GM18505 (cell line): ENCODE data around the gene PSAPL1.

ENCODE experiments used
- ATAC-seq: cut with Tn5 transposase; IDR thresholded peaks from one replicate; pipeline ENCODE4 v1.9.1; 2021; ENCODE audit not compliant: unreplicated experiment
- POLR2A ChIP-seq: IDR thresholded peaks from 4 replicates; pipeline ENCODE4 v1.6.1; 2011; ENCODE audit warnings: borderline replicate concordance; ENCODE audit not compliant: insufficient read depth, insufficient read length; ENCODE audit errors: extremely low read depth

Gene PSAPL1, protein sequence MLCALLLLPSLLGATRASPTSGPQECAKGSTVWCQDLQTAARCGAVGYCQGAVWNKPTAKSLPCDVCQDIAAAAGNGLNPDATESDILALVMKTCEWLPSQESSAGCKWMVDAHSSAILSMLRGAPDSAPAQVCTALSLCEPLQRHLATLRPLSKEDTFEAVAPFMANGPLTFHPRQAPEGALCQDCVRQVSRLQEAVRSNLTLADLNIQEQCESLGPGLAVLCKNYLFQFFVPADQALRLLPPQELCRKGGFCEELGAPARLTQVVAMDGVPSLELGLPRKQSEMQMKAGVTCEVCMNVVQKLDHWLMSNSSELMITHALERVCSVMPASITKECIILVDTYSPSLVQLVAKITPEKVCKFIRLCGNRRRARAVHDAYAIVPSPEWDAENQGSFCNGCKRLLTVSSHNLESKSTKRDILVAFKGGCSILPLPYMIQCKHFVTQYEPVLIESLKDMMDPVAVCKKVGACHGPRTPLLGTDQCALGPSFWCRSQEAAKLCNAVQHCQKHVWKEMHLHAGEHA

DNA sequence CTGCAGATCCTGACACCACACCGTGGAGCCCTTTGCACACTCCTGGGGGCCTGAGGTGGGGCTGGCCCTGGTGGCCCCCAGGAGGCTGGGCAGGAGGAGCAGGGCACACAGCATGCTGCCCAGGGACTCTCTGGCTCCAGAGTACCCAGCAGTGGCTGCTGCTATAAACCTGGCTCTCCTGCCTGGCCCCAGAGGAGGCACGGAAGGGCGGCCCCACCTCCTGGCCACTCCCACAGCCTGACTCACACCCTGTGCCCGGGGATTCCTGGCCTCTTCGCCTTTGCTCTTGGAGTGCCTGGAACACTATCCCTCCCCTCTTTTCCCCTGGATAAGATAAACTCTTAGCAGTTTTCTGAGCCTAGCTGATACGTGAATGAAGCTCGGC is at the start of gene PSAPL1:
Gene PSAPL1, minus strand, starts transcription at position 165 of the 385 bp plus-strand sequence. Its CDS starts 51 bp downstream, at position 114.
- no peak for ATAC-seq
- TF ChIP-seq POLR2A, result no peak

DNA sequence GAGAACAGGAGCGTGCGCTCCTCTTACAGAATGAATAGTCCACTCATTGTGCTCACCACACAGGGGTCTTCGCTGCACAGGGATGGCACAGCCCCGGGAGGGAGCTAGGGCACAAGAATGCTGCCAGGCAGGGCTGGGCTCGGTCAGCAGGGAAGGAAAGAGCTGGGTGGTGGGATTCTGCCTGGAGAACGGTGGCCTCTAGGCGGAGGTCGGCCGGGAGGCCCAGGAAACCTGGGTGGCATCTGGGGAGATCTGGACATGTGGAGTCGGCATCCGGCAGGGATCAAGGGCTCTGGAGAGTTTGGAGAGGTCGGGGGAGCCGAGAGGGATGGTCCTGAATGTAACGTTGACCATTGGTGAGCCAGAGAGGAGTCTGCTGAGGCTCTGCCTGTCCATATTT is 46.5 kb upstream of the PSAPL1 start:
- no peak for TF ChIP-seq POLR2A
- no peak for ATAC-seq

DNA sequence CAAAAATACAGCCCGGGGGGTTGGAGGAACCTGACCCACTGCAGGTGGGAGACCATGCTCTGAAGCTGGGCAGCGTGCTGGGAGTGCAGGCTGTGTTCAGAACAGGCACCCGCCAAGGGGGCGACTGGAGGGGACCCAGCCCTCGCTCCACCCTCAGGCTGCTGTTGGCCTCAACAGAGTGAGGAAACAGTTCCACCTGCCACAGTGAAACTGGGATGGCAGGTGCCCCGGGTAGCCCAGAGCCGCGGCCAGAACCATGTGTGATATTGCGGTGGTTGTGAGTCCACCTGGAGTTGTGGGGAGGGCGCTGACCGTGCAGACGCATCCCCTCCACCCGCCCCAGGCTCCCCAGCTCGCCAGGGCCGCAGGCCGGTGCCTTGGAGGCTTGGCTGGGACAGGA is 45.7 kb upstream of the PSAPL1 start:
- TF ChIP-seq POLR2A, result no peak
- no peak for ATAC-seq

DNA sequence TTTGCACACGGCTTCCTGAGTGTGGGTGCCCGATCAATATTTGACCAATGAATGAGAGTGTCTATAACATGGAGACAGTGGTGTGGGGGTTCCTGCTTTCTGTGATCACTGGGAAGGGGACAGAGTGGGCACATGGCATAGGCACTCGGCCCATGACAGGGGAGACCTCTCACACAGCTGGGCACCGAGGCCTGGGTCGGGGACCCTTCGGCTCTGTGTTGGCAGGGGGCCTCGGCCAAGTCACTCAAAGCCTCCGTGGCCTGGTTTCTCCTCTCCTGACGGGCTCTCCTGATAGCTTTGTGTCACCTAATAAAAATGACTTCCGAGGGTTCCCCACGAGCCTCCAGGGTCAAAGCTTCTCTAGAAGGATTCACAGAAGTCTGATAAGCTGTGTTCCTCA is 43.9 kb upstream of the PSAPL1 start:
- no peak for TF ChIP-seq POLR2A
- ATAC-seq, result no peak

DNA sequence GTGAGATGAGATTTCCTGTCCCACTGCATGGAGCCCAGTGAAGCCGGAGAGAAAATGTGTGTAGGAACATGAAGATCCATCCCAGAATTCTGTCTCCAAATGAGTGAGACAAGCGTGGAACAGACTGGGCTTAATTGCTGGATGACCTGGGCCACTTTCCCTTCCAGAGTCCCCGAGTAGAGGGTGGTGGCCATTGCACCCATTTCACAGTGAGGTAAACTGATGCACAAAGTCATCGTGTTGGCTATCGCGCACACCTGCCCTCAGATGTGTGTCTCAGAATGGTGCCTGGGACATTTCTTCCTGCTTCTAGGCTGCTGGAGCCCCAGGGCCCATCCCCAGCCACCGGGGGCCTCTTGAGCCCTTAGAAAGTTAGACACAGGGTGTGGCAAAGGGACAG is 43.0 kb upstream of the PSAPL1 start:
- no peak for ATAC-seq

DNA sequence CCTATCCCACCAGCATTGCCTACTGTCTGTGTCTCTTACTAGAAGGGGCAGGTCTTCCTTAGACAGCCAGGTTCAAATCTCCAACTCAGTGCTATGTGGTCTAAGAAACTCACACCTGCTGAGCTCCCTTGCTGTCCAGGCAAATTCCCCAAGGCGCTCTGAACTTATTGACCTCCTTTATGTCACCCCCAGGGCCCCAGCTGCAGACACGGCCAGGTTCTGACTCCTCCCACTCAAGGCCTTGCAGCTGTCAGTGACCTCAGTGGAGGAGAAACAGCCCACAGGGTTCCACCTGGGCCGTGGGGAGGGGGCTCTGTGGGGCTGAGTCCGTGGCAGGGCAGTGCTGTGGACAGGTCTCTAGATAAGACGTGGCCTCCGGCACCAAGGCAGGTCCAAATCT is 42.1 kb upstream of the PSAPL1 start:
- no peak for TF ChIP-seq POLR2A

More for the DNA sequence above, 43.0 kb upstream of the PSAPL1 start:
- no peak for TF ChIP-seq POLR2A

DNA sequence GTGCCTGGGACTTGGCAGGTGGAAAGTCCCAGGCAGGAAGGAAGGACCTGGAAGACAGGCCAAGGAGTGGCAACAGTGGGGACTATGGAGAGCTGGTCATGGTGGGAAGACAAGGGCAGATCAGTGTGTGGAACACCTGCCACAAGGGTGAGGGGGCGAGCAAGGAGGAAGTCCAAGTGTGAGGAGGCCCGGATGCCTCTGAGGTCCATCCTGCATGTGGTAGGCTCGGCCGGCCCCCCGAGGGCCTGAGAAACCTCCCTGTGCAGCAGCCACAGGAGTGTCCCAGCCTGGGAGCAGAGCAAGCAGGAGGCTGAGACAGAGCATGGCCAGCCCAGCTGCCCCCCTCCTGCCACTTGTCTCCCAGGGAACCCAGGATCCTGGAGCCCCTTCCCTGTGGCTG is 40.5 kb upstream of the PSAPL1 start:
- no peak for ATAC-seq

More for the DNA sequence above, 42.1 kb upstream of the PSAPL1 start:
- ATAC-seq, result no peak

DNA sequence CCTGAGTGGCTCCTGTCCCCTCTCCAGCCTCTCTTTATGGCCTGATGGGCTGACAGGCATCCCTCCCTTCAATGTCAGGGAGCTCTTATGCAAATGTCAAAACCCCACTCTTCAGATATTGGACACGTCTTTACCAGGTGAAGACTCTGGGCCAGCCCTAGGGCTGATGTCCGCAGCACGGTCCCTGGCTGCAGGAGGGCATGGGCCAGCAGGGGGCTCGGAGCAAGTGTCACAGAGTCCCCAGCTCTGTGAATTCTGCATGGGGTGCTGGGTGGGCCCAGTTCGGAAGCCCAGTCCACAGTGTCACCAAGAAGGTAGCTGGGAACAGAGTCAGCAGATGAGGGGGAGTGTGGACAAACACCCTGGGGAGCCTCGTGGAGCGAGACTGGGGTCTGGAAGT is 39.6 kb upstream of the PSAPL1 start:
- no peak for TF ChIP-seq POLR2A
- no peak for ATAC-seq

More for the DNA sequence above, 40.5 kb upstream of the PSAPL1 start:
- TF ChIP-seq POLR2A, result no peak

DNA sequence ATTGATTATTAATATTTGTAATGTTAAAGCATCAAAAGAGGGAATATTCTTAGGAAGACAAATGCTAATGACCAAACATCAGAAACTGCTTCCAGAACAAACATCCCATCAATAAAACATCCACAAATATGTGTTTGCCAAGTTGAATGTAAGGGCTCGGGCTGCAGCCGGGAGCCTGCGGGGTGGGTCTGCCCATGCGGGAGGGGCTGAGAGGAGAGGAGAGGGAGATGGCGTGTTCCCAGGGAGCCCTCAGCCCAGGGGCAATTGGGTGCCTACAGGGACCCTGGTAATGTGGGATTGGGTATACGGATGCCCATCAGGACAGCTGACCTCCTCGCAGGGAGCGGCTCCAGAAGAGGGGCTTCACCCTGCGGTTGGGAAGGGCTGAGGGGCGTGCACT is 38.4 kb upstream of the PSAPL1 start:
- TF ChIP-seq POLR2A, result no peak
- no peak for ATAC-seq

DNA sequence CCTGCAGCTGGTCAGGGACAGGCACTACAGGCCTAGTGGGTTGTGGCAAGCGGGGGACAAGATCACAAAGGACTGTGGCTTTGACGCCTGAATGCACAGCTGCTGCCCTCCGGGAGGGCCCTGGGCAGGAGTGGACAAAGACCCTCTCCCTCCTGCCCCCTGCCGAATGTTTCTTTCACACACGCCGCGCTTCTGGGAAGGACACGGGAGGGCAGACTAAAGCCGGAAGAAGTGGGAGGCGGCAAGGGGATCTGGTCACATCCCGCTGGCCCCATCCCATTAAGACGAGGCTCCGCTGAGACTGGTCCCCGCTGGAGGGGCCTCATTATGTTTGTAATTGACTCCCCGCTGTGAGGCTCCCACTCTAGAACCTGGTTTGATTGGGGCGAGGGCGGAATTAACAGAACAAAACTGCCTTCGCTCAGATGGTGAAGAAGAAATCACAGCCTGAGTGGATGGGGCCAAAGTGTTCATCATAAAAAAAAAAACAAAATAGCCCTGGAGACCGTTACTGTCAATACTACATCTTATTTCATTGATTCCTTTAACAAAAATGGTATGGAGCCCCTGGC is 37.8 kb upstream of the PSAPL1 start:
- ATAC-seq, result no peak
- TF ChIP-seq POLR2A, result no peak

DNA sequence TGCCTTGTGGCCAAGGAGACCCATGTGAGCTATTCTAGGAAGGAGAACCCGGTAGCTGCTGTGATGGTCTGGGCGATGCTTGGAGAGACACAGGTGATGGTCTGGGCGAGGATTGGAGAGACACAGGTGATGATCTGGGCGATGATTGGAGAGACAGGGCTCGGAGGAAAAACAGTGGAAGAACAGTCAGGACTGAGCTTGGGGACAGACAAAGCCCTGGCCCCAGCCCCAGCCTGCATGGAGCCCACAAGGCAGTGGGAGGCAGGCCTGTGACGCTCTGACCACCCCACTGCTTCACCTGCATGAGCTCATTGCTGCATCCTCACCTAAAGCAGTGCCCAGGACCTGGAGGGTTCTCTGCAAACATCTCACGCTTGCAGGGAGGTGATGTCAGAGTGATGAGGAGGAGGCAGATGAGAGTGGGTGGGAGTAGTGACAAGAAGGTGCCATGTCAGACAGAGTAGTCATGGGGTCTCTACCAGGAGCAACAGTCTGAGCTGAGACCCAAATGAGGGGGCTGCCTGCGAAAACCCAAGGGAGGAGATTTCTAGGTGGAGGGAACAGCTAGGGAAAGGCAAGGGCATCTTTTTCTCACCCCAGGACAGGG is 35.9 kb upstream of the PSAPL1 start:
- ATAC-seq, result no peak
- no peak for TF ChIP-seq POLR2A

DNA sequence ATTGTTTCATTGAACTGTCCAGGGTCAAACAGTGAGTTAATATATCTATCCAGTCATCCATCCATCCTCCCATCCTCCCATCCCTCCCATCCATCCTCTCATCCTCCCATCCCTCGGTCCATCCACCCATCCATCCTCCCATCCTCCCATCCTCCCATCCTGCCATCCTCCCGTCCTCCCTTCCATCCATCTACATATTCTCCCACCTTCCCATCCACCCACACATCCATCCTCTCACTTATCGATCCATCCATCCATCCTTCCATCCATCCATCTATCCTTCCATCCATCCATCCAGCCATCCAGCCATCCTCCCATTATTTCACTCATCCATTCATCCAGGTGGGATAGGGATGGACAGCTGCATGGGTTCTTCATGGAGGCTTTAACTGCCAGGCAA is 35.4 kb upstream of the PSAPL1 start:
- no peak for ATAC-seq
- no peak for TF ChIP-seq POLR2A

DNA sequence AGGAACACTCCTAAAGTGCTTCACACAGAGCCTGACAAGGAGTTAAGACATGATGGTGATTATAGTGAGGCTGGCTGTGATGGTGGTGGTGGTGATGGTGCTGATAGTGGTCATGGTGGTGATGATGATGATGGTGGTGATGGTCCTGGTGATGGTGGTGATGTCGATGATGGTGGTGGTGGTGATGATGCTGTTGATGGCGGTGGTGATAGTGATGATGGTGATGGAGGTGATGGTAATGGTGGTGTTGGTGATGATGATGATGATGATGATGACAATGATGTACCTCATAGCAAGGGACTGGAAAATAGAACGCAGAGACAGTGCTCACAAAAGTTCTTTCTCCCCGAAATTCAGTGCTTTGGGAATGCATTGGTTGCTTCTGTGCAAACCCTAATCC is 34.3 kb upstream of the PSAPL1 start:
- ATAC-seq, result no peak
- no peak for TF ChIP-seq POLR2A

DNA sequence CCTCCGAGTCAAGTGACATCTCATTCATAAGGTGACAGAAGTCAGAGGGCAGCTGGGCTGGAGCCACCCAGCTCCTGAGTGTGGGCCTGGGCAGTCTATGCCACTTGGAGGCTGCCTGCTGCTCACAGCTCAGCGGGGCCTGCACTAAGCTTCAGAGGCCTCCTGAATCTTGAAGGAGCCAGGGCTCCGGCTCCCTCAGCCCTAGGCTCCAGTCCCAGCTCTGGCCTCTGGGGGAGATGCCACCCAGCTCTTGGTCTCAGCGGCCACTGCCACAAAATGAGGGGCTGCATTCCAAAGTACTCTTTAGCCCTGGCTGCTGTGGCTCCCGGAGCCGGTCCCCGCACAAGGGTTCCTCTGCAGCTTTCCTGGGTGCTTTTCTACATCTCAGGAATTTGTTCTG is 32.7 kb upstream of the PSAPL1 start:
- TF ChIP-seq POLR2A, result no peak
- no peak for ATAC-seq
